ENCODE results near the gene PIK3C2G.
A peak's percentile ranks its signal among the peaks of the same experiment; 100 is the strongest.
"Not testable (repeated sequence)": the region's sequence is repeated elsewhere in the genome, so short reads cannot be mapped to it uniquely, and the experiment has no call there.

PIK3C2G gene

DNA sequence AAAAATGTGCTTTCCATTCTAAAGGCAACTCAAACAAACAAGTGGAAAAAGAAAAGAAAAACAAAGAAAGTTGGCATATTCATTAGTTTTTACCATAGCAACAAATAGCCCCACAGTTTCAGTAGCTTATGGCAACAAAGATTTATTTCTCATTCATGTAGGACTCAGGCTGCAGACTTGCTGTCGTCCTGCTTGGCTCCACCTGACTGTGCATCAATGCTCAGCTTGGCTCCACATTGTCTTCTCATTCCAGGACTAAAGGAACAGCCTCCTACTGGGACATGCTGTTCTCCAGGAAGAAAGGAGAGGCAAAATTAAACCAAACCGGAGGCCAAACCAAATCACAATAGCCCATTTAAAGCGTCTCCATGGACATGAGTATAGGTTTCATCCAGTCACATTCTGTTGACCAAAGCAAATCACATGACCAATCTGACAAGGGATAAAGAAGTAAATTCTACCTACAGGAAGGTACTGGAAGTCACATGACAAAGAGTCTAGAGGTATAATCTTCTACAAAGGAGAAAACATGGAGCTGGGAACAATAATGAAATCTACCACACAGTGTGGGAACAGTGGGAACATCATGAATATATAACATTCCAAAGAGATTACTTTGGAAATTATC lies 222.5 kb downstream of the PIK3C2G start:
- DNase-seq, result no peak

DNA sequence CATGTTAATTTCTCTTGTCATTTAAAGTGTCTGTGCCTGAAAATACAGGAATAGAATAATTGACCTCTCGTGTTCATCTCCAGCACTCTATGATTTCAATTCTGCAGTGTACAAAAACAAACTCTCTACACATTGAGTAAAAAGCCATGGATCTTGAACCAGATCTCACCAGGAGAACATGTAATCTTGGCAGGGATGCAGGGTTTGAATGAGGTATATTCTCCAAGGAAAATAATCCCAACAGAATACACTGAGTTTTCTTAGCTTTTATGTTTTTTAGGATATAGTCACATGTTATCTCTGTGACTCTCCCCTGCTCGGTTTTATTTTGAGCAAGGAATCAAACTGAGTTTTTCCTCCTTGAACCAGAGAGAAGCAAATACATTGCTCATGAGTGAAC lies 224.7 kb downstream of the PIK3C2G start:
- no peak for DNase-seq

DNA sequence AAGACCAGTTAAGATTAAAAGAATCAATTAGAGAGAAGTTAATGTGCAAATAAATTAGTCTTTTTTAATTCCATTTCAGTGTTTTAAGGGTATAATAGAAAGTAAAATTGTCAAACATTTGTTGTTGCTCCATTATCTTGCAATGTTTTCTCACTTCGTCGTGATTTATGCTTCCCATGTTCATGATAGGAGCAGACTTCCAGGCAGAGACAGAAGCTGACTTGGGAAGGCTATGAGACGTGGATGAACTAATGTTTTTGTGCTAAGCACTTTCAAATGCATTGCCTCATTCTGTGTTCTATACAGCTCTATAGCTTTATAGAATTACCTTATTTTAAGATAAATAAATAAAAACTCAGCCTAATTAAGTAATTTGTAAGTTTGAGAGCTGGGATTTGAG lies 226.2 kb downstream of the PIK3C2G start:
- no peak for DNase-seq

DNA sequence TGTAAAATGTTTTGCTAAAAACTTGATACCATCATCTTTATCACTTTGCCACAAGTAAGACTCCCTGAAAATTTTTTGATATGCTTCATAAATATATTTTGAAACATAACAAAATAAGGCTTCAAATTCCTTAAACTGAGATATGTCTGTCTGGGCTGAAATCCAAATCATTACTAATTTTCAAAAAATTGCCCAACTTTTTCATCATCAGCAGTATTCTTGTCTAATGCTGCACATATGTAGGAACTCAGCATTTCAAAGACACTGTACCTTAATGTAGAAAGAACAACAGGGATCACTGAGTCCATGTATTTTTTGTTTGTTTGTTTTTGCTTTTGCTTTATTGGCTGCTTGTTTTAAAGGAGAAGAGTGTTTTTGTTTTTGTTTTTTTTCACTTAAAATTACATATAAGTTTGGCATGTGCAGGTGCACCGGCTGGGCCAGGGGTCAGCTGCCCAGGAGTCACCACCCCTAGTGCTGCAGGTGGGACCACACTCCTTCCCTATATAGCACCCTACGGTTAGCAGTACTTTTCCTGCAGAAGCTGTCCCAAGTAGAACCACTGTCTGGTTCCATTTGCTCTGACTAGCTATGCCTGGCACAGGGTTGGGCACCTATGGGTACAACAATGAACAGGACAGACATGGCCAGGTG lies 231.2 kb downstream of the PIK3C2G start:
- DNase-seq, result no peak

DNA sequence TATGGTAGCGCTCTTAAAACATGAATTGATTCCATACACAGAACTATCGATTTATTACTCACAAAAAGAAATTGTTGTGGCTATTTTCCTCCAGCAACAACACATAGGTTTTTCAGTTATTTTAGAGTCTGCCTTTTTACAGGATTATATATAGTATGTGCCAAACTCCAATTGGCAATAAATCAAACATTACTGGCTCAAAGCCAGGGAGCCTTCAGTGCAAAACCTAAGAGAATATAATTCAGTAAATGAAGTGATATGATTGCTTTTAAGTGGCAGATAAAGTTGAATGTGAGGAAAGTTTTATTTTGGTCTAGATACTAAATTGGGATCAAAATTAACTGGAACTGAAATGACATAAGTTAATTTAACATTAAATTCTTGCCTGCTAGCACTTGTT lies 234.8 kb downstream of the PIK3C2G start:
- no peak for DNase-seq

DNA sequence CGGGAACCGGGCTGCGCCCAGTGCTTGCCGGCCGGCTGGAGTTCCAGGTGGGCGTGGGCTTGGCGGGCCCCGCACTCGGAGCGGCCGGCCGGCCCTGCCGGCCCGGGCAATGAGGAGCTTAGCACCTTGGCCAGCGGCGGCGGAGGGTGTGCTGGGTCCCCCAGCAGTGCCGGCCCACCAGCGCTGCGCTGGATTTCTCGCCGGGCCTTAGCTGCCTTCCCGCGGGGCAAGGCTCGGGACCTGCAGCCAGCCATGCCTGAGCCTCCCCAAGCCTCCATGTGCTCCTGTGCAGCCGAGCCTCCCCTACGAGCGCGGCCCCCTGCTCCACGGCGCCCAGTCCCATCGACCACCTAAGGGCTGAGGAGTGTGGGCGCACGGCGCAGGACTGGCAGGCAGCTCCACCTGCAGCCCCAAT lies 238.8 kb downstream of the PIK3C2G start:
- not testable (repeated sequence) for DNase-seq

DNA sequence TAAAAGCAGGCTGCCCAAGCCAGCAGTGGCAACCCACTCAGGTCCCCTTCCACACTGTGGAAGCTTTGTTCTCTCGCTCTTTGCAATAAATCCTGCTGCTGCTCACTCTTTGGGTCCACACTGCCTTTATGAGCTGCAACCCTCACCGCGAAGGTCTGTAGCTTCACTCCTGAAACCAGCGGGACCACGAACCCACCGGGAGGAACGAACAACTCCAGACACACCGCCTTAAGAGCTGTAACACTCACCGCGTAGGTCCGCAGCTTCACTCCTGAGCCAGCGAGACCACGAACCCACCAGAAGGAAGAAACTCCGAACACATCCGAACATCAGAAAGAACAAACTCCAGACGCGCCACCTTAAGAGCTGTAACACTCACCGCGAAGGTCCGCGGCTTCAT lies 239.4 kb downstream of the PIK3C2G start:
- DNase-seq, result not testable (repeated sequence)

DNA sequence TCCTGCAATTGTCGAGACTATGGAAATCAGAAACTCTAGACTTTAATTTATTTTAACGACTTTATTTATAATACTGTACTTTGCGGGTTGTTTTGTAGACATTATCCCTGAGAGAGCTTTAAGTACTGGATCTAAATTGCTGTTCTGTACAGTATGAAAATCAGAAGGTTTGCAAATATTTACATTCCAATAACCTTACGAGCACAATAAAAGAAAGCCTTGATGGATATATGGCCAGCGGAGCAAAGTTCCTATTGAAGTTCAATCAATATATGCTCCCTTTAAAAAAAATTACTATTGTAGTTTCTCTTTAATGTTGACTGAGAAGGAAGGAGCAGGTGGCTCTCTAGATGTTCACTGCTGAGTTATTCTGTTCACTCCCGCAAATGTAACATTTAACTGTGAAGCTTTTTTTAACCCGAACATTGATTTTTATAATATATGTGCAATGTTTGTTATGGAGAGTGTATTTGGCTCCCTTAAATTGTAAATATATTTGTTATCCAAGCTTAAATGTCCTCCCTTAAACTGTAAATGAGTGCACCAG lies 241.2 kb downstream of the PIK3C2G start:
- no peak for DNase-seq

DNA sequence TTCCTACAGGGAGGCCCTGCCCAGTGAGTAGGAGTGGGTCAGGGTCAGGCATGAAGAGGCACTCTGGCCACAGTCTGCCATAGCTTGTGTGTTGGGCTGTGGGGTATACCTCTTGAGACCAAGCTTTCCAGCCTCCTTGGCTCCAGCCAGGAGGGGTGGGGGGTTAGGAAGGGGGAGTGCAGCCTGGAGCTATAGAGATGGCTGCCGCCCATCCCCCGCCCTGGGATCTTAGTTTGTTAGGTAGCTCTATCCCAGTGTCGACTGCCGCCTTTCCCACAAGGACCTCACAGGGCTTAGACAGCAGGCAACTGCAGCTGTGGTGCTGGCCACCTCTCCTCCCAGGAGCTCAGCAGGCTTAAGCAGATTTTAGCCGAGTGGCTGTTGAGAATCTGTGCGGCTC lies 260.1 kb downstream of the PIK3C2G start:
- DNase-seq, result no peak

DNA sequence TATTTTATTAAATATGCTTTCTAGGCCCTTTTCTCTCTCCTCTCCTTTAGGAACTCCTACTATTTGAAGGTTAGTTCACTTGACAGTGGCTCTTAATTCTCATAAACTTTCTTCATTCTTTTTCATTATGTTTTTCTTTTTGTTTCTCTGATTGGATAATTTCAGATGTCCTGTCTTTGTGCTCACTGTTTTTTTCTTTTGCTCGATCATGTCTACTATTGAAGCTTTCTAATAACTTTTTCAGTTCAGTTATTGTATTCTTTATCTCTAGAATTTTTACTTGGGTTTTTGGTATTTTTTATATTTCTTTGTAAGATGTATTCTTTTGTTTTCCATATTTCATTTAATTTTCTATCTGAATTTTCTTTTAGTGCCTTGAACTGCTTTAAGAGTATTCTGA lies 261.5 kb downstream of the PIK3C2G start:
- no peak for DNase-seq

DNA sequence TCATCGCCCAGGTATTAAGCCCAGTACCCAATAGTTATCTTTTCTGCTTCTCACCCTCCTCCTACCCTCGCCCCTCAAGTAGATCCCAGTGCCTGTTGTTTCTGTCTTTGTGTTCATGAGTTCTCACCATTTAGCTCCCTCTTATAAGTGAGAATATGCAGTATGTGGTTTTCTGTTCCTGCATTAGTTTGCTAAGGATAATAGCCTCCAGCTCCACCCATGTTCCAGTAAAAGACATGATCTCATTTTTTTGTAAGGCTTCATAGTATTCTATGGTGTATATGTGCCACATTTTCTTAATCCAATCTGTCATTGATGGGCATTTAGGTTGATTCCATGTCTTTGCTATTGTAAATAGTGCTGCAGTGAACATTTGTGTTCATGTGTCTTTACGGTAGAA lies 281.2 kb downstream of the PIK3C2G start:
- not testable (repeated sequence) for DNase-seq

DNA sequence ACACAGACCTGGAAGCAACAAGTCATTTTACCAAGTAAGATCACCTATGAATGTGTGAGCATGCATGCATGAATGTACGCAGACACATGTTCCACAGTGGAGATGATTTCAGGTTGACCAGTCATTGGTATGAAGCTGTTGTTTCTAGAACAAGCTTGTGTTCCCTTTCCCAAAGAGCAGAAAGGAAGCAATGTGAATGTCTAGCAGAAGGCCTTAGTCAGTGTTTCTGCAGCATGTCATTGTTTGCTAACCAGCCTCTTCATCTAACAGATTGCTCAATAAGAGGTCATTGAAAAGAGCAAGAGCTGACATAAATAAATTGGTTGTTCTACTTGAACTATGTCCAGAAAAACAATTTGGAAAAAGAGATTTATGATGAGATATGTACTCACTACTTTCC lies 285.1 kb downstream of the PIK3C2G start:
- DNase-seq, result no peak

DNA sequence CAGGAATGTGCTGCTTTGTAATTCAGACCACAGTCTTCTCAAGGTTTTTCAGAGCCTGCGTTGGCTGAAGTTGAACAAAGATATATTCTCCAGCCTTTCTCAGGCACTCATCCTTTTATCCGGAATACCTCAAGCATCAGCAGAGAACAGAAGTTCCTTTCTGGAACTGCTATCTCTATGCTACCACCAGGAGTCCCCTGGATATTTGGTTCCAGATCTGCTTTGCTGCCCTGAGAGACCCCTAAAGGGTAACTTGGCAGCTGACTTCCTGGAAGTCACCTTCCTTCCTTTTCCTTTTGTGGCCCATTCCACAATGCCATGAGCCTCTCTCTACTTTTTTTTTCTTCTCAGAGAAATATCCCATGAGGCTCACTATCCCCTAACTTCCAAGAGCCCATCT lies 288.3 kb downstream of the PIK3C2G start:
- no peak for DNase-seq

DNA sequence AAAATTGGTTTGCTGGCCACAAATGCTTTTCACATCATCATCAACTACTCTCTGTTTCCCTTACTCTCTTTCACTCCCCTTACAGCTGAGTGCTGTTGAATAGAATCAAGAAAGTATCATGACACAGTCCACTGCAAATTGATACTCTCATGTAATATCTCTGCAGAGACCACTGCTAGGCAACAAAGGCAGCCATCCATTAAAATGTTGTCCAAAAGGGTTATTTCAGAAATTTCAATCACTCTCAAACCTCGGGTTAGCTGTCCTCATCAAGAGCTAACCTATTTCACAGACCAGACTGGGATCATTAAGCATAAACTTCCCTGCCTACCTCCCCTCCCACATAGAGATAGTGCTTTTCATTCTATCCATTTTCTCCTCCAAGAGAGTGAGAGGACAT lies 289.8 kb downstream of the PIK3C2G start:
- peak; percentile 25 for DNase-seq

DNA sequence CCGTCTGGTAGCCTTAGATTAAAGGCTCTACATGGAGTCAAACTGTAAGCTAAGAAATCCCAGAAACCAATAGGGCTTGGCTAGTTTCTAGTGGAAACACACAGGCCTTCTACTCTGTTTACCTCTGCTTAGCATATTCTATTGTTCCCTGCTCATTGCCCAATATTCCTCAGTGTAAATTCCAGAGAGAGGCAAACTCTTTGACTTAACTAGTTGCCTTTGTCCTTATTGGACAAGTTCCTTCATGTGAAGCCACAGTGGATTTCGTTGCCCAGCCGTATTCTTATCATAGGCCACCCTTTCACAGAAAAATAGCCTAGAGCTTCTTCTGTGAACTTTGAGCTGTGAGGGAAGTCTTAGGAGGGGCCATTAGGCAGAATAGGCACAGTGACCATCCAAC lies 290.4 kb downstream of the PIK3C2G start:
- no peak for DNase-seq

DNA sequence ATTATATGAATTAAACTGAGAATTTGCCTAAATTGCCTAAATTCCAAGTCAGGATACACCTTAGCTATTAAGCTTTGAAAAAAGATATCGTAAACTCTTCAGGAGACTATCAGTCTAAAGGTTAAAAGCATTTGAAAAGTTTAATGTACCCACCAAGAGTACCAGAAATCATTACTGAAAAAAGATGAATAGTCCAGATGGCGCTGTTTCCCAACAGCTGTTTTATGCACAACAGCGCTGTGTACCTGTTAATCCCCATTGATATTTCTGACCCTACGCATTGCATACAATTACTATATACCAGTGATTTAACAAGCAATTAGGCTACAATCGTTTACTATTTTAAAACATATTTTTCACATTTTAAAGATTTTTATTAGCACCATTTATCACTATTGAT lies 291.5 kb downstream of the PIK3C2G start:
- DNase-seq, result no peak

DNA sequence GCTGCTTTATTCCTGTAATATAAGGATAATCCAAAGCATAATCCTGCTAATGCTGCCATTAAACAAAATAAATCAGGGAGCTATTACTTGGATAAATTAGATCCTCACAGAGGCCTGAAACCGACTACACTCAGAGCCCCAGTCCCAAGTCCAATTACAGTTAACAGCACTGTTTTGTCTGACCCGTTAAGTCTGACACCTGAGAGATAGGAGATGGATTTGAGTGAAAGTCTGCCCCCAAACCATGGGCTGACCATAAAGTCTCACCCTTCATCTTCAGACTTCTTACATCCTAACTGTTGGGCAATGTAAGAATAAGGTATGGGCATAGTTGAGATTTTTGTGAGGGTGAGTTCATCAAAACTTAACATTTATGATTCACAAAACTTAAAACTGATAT lies 294.8 kb downstream of the PIK3C2G start:
- DNase-seq, result no peak

DNA sequence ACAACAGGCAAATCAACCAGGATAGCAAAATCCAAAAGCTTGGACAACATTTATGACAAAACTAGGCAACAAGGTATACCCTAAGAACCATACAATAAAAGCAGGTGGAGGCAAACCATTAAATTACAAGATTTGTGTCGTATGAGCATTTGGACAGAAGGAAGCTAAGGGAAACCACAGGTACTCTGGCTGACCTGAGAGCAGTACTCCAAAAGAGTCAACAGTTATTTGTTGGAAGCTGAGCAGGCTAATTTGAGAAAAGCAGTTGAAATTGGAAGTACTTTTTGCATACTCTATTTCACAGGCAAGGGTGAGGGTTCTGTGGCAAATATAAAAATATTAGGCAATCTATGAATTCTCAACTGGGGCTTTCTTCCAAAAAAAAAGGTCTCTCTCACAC lies 297.9 kb downstream of the PIK3C2G start:
- no peak for DNase-seq

DNA sequence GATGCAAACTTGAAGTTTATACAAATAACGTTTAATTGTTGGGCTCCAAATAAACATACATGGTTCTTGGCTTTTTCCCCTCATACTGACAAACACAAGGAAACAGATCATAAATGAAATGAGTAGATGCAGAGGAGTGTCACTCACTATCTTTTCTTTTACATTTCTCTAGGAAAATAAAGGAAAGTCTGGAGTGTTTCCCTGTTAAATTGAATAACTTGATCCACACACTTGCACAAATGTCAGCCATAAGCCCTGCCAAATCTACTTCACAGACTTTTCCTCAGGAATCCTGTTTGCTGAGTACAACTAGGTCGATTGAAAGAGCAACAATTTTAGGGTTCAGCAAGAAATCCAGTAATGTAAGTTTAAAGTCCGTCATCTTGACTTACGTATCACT lies 301.2 kb downstream of the PIK3C2G start:
- no peak for DNase-seq

DNA sequence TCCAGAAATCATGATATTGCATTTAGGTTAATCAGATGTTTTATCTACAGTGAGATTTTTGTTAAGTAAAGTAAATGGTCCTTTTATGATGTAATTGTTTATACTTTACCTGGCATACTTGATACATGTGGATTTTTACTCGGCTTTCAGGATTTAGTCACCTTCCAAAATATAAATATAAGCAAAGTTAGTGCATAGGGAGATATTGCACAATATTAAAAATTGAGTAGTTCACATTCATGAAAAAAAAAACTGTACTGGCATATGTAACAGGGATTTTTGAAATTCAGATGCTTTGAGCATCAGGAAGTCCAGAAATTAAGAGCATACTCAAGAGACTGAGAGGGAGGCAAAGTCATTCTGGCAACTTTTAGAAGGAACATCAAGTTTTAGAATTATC lies 303.0 kb downstream of the PIK3C2G start:
- DNase-seq, result no peak

DNA sequence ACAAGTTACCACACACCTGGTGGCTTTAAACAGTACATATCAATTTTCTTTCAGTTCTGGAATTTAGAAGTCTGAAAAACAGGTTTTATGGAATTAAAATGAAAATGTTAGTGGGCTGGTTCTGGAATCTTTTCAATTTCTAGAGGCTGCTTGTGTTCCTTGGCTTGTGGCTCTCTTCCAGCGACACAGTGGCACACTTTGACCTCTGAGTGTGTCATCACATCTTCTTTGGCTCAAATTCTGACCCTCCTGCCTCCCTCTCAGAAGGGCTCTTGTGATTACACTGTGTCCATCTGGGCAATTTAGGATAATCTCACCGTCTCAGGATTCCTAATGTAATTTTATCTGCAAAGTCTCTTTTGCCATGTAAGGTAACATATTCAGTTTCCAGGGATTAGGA lies 306.5 kb downstream of the PIK3C2G start:
- DNase-seq, result no peak

DNA sequence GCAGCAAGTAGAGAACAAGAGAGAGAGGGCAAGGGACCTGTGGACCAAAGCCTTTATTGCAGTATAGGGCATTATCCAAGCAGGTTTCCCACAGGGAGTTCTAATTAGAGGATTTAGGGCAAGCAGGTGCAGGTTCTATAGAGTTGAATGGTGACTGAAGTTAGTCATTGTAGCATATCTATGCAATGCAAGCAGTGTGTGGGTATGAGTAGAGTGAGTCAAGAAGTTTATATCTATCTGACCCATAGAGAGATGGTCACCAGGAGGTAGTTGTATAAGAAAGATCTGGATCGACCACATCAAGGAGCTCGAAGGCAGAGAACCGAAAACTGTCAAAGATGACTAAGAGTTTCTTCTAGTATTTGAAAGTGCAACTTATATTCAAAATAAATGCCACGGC lies 309.2 kb downstream of the PIK3C2G start:
- no peak for DNase-seq

DNA sequence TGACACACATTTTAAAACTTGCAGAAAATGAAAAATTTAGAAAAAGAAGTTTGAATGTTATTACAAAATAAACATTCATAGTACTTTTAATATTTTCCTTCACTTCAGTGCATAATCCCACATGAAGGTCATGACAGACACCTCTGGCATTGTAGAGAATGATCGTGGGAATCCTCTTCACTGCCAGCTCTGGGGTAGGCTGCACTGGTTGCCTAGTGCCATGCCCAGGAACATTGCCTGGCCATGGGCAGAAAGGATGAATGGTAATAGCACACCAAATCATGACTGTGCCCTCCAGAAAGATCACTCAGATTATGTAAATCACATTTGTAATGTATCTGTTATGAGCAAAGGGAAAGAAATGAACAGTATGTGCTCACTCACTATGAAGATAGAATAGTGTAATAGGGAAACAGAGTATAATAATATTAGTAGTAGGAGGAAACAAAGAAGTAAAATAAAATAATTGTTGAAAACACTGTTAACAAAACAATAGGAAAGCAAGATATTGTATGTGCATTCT lies 314.8 kb downstream of the PIK3C2G start:
- no peak for DNase-seq

DNA sequence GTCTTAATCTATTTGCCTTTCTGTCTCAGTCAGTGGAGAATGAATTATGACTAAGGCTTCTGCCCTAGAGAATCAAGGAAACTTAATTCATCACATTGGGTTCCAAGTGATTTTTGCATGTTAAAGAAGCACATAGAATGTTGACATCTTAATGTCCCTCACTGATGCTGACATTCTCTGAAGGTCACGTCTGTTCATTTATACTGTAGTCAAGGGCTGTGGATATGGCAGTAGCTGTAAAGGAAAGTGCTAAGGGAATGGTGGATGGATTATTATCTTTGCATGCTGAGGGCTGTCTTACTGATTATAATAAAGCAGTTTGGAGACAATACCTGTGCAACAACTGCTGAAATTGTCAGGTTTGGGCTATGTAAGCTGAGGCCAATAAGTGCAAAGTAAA lies 315.3 kb downstream of the PIK3C2G start:
- DNase-seq, result no peak

DNA sequence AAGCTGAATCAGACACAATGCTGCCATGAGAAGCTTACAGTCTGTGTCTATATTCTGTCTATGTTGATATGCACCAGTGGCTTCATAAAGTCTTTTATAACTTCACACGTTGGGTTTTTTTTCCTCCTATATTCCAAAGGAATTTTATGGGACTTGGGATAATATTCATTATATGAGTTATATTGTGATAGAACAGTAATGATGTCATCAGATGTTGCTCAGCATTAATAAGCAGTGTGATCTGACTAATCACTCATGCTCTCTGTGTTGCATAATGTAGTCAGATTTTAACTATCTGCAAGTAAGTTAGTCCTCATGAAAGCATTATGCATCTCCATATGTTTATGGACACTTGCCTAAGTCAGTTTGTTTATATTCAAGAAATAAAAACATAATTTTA lies 316.9 kb downstream of the PIK3C2G start:
- DNase-seq, result no peak

Data from right hindlimb (tissue), 1 donor.